ENCODE data around the gene NBDY. TPM values are rescaled to one million over a fixed set of nuclear protein-coding genes. Genes with fewer than 3 reads are reported as not detected.
"Not testable (repeated sequence)": the region's sequence is repeated elsewhere in the genome, so short reads cannot be mapped to it uniquely, and the experiment has no call there.

The NBDY gene
- total and polyA plus RNA-seq, 4 donors, result 35.7 to 45.5 (median 43.0) TPM

- DNase-seq, result no peak
- H3K4me3 ChIP-seq (ENCODE audit: low read length in 2 of 2), result no peak overlapping the region
- WGBS, 2 donors, result 9 to 23% methylated on average over 1 of the region's 1 CpG
- no peaks in the 10 kb centered on the region for H3K27me3 ChIP-seq (ENCODE audit: control insufficient read depth in 1 of 2, insufficient read depth in 2 of 2, low read length in 1 of 2)
- no peaks in the 10 kb centered on the region for H3K36me3 ChIP-seq (ENCODE audit: control insufficient read depth in 1 of 2, insufficient read depth in 2 of 2, low read length in 1 of 2)
- H3K4me1 ChIP-seq (ENCODE audit: control insufficient read depth in 1 of 2, insufficient read depth in 2 of 2, low read length in 2 of 2), result no peaks in the 10 kb centered on the region
- ATAC-seq (ENCODE audit: low FRiP score), result no peak
- no peak overlapping the region for H3K27ac ChIP-seq (ENCODE audit: low read depth in 1 of 2, low read length in 2 of 2)
- intact Hi-C loops (cut with DNase I), result no loop called here
- no peaks in the 10 kb centered on the region for H3K9me3 ChIP-seq (ENCODE audit: control insufficient read depth, low read length)
Measured at GRCh38 chrX:56738670-56739069, 9.6 kb downstream of the NBDY start.

GRCh38 chrX:56744996-56745395 lies 16.0 kb downstream of the NBDY start:
- H3K27me3 ChIP-seq (ENCODE audit: control insufficient read depth in 1 of 2, insufficient read depth in 2 of 2, low read length in 1 of 2), result no peaks in the 10 kb centered on the region
- H3K4me1 ChIP-seq (ENCODE audit: control insufficient read depth in 1 of 2, insufficient read depth in 2 of 2, low read length in 2 of 2), result peaks cover 0 to 3% of the 10 kb centered on the region in 2 donors
- 75 to 83% methylated on average over 4 of the region's 4 CpGs for WGBS, 2 donors
- DNase-seq, result no peak
- peak; percentile 60 for ATAC-seq (ENCODE audit: low FRiP score)
- H3K4me3 ChIP-seq (ENCODE audit: low read length in 2 of 2), result no peak overlapping the region
- no peak overlapping the region for H3K27ac ChIP-seq (ENCODE audit: low read depth in 1 of 2, low read length in 2 of 2)
- H3K9me3 ChIP-seq (ENCODE audit: control insufficient read depth, low read length), result no peaks in the 10 kb centered on the region
- H3K36me3 ChIP-seq (ENCODE audit: control insufficient read depth in 1 of 2, insufficient read depth in 2 of 2, low read length in 1 of 2), result no peaks in the 10 kb centered on the region
- intact Hi-C loops (cut with DNase I), result no loop called here

- H3K27ac ChIP-seq (ENCODE audit: low read depth in 1 of 2, low read length in 2 of 2), result no peak overlapping the region
- ATAC-seq (ENCODE audit: low FRiP score) (no peak), DNase-seq (no peak)
- no peaks in the 10 kb centered on the region for H3K36me3 ChIP-seq (ENCODE audit: control insufficient read depth in 1 of 2, insufficient read depth in 2 of 2, low read length in 1 of 2)
- intact Hi-C loops (cut with DNase I), result no loop called here
- H3K4me1 ChIP-seq (ENCODE audit: control insufficient read depth in 1 of 2, insufficient read depth in 2 of 2, low read length in 2 of 2), result peaks cover 0 to 3% of the 10 kb centered on the region in 2 donors
- 79 to 89% methylated on average over 1 of the region's 1 CpG for WGBS, 2 donors
- H3K9me3 ChIP-seq (ENCODE audit: control insufficient read depth, low read length), result no peaks in the 10 kb centered on the region
- H3K4me3 ChIP-seq (ENCODE audit: low read length in 2 of 2), result no peak overlapping the region
- no peaks in the 10 kb centered on the region for H3K27me3 ChIP-seq (ENCODE audit: control insufficient read depth in 1 of 2, insufficient read depth in 2 of 2, low read length in 1 of 2)
Measured at GRCh38 chrX:56746996-56747395, 18.0 kb downstream of the NBDY start.

GRCh38 chrX:56751071-56751470 lies 22.0 kb downstream of the NBDY start:
- no peak for DNase-seq
- no peak for ATAC-seq (ENCODE audit: low FRiP score)
- no peaks in the 10 kb centered on the region for H3K4me1 ChIP-seq (ENCODE audit: control insufficient read depth in 1 of 2, insufficient read depth in 2 of 2, low read length in 2 of 2)
- no peak overlapping the region for H3K4me3 ChIP-seq (ENCODE audit: low read length in 2 of 2)
- no peaks in the 10 kb centered on the region for H3K27me3 ChIP-seq (ENCODE audit: control insufficient read depth in 1 of 2, insufficient read depth in 2 of 2, low read length in 1 of 2)
- H3K27ac ChIP-seq (ENCODE audit: low read depth in 1 of 2, low read length in 2 of 2), result no peak overlapping the region
- H3K9me3 ChIP-seq (ENCODE audit: control insufficient read depth, low read length), result no peaks in the 10 kb centered on the region
- H3K36me3 ChIP-seq (ENCODE audit: control insufficient read depth in 1 of 2, insufficient read depth in 2 of 2, low read length in 1 of 2), result no peaks in the 10 kb centered on the region
- intact Hi-C loops (cut with DNase I), result no loop called here

GRCh38 chrX:56757327-56757726 lies 28.3 kb downstream of the NBDY start:
- no peak overlapping the region for H3K27ac ChIP-seq (ENCODE audit: low read depth in 1 of 2, low read length in 2 of 2)
- intact Hi-C loops (cut with DNase I), result no loop called here
- no peaks in the 10 kb centered on the region for H3K36me3 ChIP-seq (ENCODE audit: control insufficient read depth in 1 of 2, insufficient read depth in 2 of 2, low read length in 1 of 2)
- no peaks in the 10 kb centered on the region for H3K4me1 ChIP-seq (ENCODE audit: control insufficient read depth in 1 of 2, insufficient read depth in 2 of 2, low read length in 2 of 2)
- no peak for ATAC-seq (ENCODE audit: low FRiP score)
- H3K27me3 ChIP-seq (ENCODE audit: control insufficient read depth in 1 of 2, insufficient read depth in 2 of 2, low read length in 1 of 2), result no peaks in the 10 kb centered on the region
- WGBS, 2 donors, result 72 to 92% methylated on average over 7 of the region's 7 CpGs
- no peak overlapping the region for H3K4me3 ChIP-seq (ENCODE audit: low read length in 2 of 2)
- H3K9me3 ChIP-seq (ENCODE audit: control insufficient read depth, low read length), result no peaks in the 10 kb centered on the region
- DNase-seq, result no peak

- DNase-seq (peak in 1 of 2 donors; percentile 52), ATAC-seq (ENCODE audit: low FRiP score) (no peak)
- Histone ChIP-seq H3K27ac (ENCODE audit: low read depth in 1 of 2, low read length in 2 of 2) (no peak overlapping the region), H3K9me3 (ENCODE audit: control insufficient read depth, low read length) (no peaks in the 10 kb centered on the region), H3K4me1 (ENCODE audit: control insufficient read depth in 1 of 2, insufficient read depth in 2 of 2, low read length in 2 of 2) (no peaks in the 10 kb centered on the region), H3K27me3 (ENCODE audit: control insufficient read depth in 1 of 2, insufficient read depth in 2 of 2, low read length in 1 of 2) (no peaks in the 10 kb centered on the region), H3K36me3 (ENCODE audit: control insufficient read depth in 1 of 2, insufficient read depth in 2 of 2, low read length in 1 of 2) (no peaks in the 10 kb centered on the region), H3K4me3 (ENCODE audit: low read length in 2 of 2) (no peak overlapping the region)
- intact Hi-C loops (cut with DNase I), result no loop called here
- WGBS, 2 donors, result 93 to 99% methylated on average over 4 of the region's 4 CpGs
Measured at GRCh38 chrX:56758456-56758855, 29.4 kb downstream of the NBDY start.

- no peak overlapping the region for H3K4me3 ChIP-seq (ENCODE audit: low read length in 2 of 2)
- H3K27ac ChIP-seq (ENCODE audit: low read depth in 1 of 2, low read length in 2 of 2), result no peak overlapping the region
- no peak for ATAC-seq (ENCODE audit: low FRiP score)
- 73 to 93% methylated on average over 7 of the region's 7 CpGs for WGBS, 2 donors
- no peaks in the 10 kb centered on the region for H3K9me3 ChIP-seq (ENCODE audit: control insufficient read depth, low read length)
- peak in 1 of 2 donors; percentile 57 for DNase-seq
- intact Hi-C loops (cut with DNase I), result no loop called here
- no peaks in the 10 kb centered on the region for H3K36me3 ChIP-seq (ENCODE audit: control insufficient read depth in 1 of 2, insufficient read depth in 2 of 2, low read length in 1 of 2)
- no peaks in the 10 kb centered on the region for H3K4me1 ChIP-seq (ENCODE audit: control insufficient read depth in 1 of 2, insufficient read depth in 2 of 2, low read length in 2 of 2)
- no peaks in the 10 kb centered on the region for H3K27me3 ChIP-seq (ENCODE audit: control insufficient read depth in 1 of 2, insufficient read depth in 2 of 2, low read length in 1 of 2)
Measured at GRCh38 chrX:56759736-56760409, 30.8 kb downstream of the NBDY start.

GRCh38 chrX:56760410-56761124 lies 31.5 kb downstream of the NBDY start:
- H3K36me3 ChIP-seq (ENCODE audit: control insufficient read depth in 1 of 2, insufficient read depth in 2 of 2, low read length in 1 of 2); intact Hi-C loops (cut with DNase I); H3K4me3 ChIP-seq (ENCODE audit: low read length in 2 of 2); H3K4me1 ChIP-seq (ENCODE audit: control insufficient read depth in 1 of 2, insufficient read depth in 2 of 2, low read length in 2 of 2); H3K27ac ChIP-seq (ENCODE audit: low read depth in 1 of 2, low read length in 2 of 2); H3K9me3 ChIP-seq (ENCODE audit: control insufficient read depth, low read length); H3K27me3 ChIP-seq (ENCODE audit: control insufficient read depth in 1 of 2, insufficient read depth in 2 of 2, low read length in 1 of 2); ATAC-seq (ENCODE audit: low FRiP score): not testable (repeated sequence)
- 83 to 90% methylated on average over 15 of the region's 15 CpGs for WGBS, 2 donors
- DNase-seq, result peak in 1 of 2 donors; percentile 34

GRCh38 chrX:56761167-56761566 lies 32.1 kb downstream of the NBDY start:
- DNase-seq, result peak in 1 of 2 donors; percentile 43
- intact Hi-C loops (cut with DNase I), result no loop called here
- ATAC-seq (ENCODE audit: low FRiP score), result no peak
- H3K36me3 ChIP-seq (ENCODE audit: control insufficient read depth in 1 of 2, insufficient read depth in 2 of 2, low read length in 1 of 2), result no peaks in the 10 kb centered on the region
- H3K27ac ChIP-seq (ENCODE audit: low read depth in 1 of 2, low read length in 2 of 2), result no peak overlapping the region
- 74 to 81% methylated on average over 5 of the region's 5 CpGs for WGBS, 2 donors
- no peaks in the 10 kb centered on the region for H3K27me3 ChIP-seq (ENCODE audit: control insufficient read depth in 1 of 2, insufficient read depth in 2 of 2, low read length in 1 of 2)
- H3K4me1 ChIP-seq (ENCODE audit: control insufficient read depth in 1 of 2, insufficient read depth in 2 of 2, low read length in 2 of 2), result no peaks in the 10 kb centered on the region
- no peak overlapping the region for H3K4me3 ChIP-seq (ENCODE audit: low read length in 2 of 2)
- H3K9me3 ChIP-seq (ENCODE audit: control insufficient read depth, low read length), result no peaks in the 10 kb centered on the region

All from aorta (tissue), 5 donors.